NT2/D1 (cell line): ENCODE results near the gene ASS1.

Source experiments
- DNase-seq: peaks from one replicate; pipeline ENCODE4 v3.0.0-alpha.2; 2011; ENCODE audit warnings: low read depth, low spot score
- H3K27me3 ChIP-seq: 2 replicates; pipeline ENCODE4 v1.6.0; 2011; ENCODE audit warnings: mild to moderate bottlenecking; ENCODE audit not compliant: insufficient read length, insufficient read depth
- H3K36me3 ChIP-seq: 2 replicates; pipeline ENCODE4 v1.6.1; 2011; ENCODE audit warnings: mild to moderate bottlenecking, low read length, mixed read lengths; ENCODE audit not compliant: insufficient read depth, insufficient read length
- H3K4me1 ChIP-seq: 2 replicates; pipeline ENCODE4 v1.5.1; 2011; ENCODE audit not compliant: insufficient read depth, insufficient read length
- H3K4me3 ChIP-seq: 2 replicates; pipeline ENCODE4 v1.5.1; 2011; ENCODE audit warnings: low read depth; ENCODE audit not compliant: insufficient read length
- H3K9ac ChIP-seq: 2 replicates; pipeline ENCODE4 v1.6.0; 2011; ENCODE audit warnings: low read depth; ENCODE audit not compliant: insufficient read length
- H3K9me3 ChIP-seq: 2 replicates; pipeline ENCODE4 v1.5.1; 2011; ENCODE audit warnings: mild to moderate bottlenecking, low read length; ENCODE audit not compliant: insufficient read depth
- SUZ12 ChIP-seq: IDR thresholded peaks from 2 replicates; pipeline ENCODE4 v1.6.1; 2011; ENCODE audit not compliant: insufficient read length, insufficient read depth; ENCODE audit errors: extremely low read depth
- YY1 ChIP-seq: IDR thresholded peaks from 2 replicates; pipeline ENCODE4 v1.6.1; 2011; ENCODE audit not compliant: insufficient read length, insufficient read depth
- ZNF274 ChIP-seq: IDR thresholded peaks from 2 replicates; pipeline ENCODE4 v1.6.1; 2011; ENCODE audit warnings: mild to moderate bottlenecking, low read depth, low read length

ASS1 gene

GRCh38 chr9:130478736-130479575 is 34.2 kb downstream of the ASS1 start:
- DNase-seq, result no peak
- Histone ChIP-seq H3K9me3 (no peaks in the 10 kb centered on the region), H3K4me1 (peaks cover 12% of the 10 kb centered on the region), H3K4me3 (no peak overlapping the region), H3K36me3 (peaks cover 11% of the 10 kb centered on the region), H3K27me3 (no peaks in the 10 kb centered on the region), H3K9ac (no peak overlapping the region)
- TF ChIP-seq YY1 (no peak), ZNF274 (no peak)

- no peak for TF ChIP-seq SUZ12
- no peak for TF ChIP-seq YY1
- TF ChIP-seq ZNF274, result no peak
- no peak overlapping the region for H3K4me3 ChIP-seq
- no peaks in the 10 kb centered on the region for H3K27me3 ChIP-seq
- no peak for DNase-seq
- H3K4me1 ChIP-seq, result peaks cover 9% of the 10 kb centered on the region
- H3K36me3 ChIP-seq, result peaks cover 11% of the 10 kb centered on the region
- no peaks in the 10 kb centered on the region for H3K9me3 ChIP-seq
- H3K9ac ChIP-seq, result no peak overlapping the region
Measured at GRCh38 chr9:130479587-130479986, 34.8 kb downstream of the ASS1 start.

DNA sequence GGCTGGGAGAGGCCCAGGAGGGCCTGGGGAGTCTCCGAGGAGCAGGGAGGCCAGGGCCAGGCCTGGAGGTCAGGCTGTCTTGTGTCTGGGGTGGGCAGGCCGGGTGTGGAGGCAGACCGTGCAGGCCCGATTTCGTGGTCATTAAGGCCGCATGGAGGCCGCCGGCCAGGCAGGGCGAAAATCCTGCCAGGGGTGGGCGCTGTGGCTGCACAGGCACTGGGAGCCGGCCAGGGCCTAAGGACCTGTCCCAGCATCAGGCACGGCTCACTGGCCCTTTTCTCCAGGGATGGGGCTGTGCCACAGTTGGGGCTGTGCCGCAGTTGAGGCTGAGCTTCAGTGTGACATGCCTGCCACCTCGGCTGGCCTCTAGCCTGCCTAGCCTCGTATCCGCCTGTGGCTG is 35.9 kb downstream of the ASS1 start:
- no peak for TF ChIP-seq SUZ12
- TF ChIP-seq ZNF274, result no peak
- TF ChIP-seq YY1, result no peak
- H3K4me1 ChIP-seq, result peaks cover 6% of the 10 kb centered on the region

DNA sequence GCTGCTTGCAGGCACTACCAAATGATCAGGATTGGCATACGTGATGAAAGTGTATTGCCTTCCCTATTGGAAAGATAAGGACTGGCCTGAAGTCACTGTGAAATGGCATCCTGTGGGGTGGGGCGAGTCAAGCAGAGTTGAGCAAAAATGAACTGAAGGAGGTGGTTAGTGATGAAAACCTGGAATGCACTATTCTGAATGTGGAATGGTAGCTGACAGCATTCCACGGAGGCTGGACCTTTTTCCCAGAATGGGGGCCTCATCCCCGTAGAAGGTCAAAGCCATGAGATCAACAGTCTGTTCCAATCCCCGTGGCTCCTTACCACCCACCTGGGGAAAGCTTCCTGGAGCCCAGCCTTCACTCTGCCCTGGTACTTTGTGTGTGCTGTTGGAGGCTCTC is 37.7 kb downstream of the ASS1 start:
- TF ChIP-seq ZNF274, result no peak
- no peak for TF ChIP-seq SUZ12
- no peak for TF ChIP-seq YY1
- DNase-seq, result no peak
- H3K4me3 ChIP-seq, result no peak overlapping the region
- H3K36me3 ChIP-seq, result peaks cover 14% of the 10 kb centered on the region
- no peaks in the 10 kb centered on the region for H3K27me3 ChIP-seq
- no peak overlapping the region for H3K9ac ChIP-seq
- H3K9me3 ChIP-seq, result no peaks in the 10 kb centered on the region
- peaks cover 6% of the 10 kb centered on the region for H3K4me1 ChIP-seq

More for the DNA sequence above, 35.9 kb downstream of the ASS1 start:
- Histone ChIP-seq H3K27me3 (no peaks in the 10 kb centered on the region), H3K36me3 (peaks cover 19% of the 10 kb centered on the region), H3K4me3 (no peak overlapping the region), H3K9ac (no peak overlapping the region), H3K9me3 (no peaks in the 10 kb centered on the region)
- no peak for DNase-seq

DNA sequence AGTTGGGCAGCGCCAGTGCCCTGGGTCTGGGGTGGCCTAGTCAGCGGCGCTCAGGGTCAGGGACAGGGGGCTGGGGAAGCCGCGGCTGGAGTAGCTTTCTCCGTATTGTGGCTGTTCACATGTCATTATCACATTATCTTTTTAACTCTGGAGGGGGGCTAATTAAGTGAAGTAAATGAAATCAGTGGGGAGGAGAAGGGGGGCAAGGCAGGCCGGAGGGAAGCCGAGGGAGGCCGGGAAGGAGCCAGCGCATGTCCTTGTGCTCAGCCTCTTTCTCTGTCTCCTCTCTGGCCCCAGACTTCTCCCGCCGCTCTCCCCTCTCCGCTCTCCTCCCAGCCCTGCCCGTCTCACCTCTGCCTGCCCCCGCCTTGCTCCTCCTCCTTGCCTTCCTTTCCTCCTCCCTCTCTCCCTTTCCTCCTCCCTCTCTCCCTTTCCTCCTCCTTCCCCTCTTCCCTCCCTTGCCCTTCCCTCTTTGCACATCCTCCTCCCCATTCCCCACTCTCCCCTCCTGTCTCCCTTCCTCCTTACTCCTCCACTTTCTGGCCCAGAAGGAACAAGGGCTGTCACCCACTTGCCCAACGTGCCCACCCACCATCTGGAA is 38.7 kb downstream of the ASS1 start:
- Histone ChIP-seq H3K27me3 (no peaks in the 10 kb centered on the region), H3K4me1 (peaks cover 6% of the 10 kb centered on the region), H3K9me3 (no peaks in the 10 kb centered on the region), H3K9ac (no peak overlapping the region), H3K36me3 (peaks cover 13% of the 10 kb centered on the region), H3K4me3 (no peak overlapping the region)
- DNase-seq, result no peak
- TF ChIP-seq ZNF274, result no peak

DNA sequence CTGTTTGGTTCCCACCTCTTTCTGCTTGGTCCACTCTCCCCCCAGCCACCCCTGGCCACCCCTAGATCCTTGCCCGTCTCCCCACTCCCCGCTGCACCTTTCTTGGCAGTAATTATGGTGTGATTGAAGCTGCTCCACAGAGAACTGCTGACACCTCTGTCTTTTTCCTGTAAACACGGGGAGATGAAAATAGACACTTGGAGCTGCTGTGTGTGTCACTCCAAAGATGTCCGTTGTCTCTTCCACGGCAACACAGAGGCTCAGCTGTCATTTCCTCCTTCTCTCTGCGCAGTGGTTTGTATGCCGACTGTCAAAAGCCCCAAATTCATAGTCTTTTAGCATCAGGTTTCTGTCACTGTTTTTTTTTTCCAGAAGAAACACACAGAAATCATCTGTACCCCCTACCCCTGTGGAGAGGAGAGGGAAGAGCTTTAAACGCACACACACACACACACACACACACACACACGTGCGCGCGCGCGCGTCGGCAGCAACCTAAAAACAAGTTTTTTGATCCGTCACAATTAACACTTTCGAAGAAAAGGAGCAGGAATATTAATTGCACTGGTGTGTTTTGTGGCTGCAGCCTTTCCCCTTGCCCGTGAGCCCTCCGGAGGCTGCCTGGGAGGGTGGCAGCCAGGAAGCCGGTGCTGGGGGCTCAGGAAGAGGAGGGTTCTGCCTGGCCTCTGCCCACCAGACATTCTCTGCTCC is 39.8 kb downstream of the ASS1 start:
- no peak for TF ChIP-seq YY1
- peaks cover 15% of the 10 kb centered on the region for H3K36me3 ChIP-seq
- no peak overlapping the region for H3K4me3 ChIP-seq
- no peaks in the 10 kb centered on the region for H3K9me3 ChIP-seq
- H3K4me1 ChIP-seq, result peaks cover 6% of the 10 kb centered on the region
- no peaks in the 10 kb centered on the region for H3K27me3 ChIP-seq
- no peak for DNase-seq
- no peak overlapping the region for H3K9ac ChIP-seq

DNA sequence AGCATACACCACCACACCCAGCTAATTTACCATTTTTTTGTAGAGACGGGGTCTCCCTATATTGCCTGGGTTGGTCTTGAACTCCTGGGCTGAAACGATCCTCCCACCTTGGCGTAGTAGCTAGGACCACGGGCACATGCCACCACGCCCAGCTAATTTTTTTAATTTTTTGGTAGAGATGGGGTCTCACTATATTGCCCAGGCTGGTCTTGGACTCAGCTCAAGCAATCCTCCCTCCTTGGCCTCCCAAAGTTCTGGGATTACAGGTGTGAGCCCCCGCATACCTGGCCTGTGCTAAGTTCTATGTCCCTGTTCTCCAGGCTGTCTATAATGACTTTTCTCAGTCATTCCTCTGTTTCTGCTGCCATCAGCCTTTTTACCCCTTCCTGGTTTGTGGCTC is 41.3 kb downstream of the ASS1 start:
- Histone ChIP-seq H3K4me1 (peaks cover 6% of the 10 kb centered on the region), H3K27me3 (no peaks in the 10 kb centered on the region), H3K36me3 (peaks cover 13% of the 10 kb centered on the region), H3K9ac (no peak overlapping the region), H3K9me3 (no peaks in the 10 kb centered on the region), H3K4me3 (no peak overlapping the region)
- TF ChIP-seq SUZ12, result no peak
- TF ChIP-seq ZNF274, result no peak
- no peak for TF ChIP-seq YY1
- DNase-seq, result no peak
